Activated T-cell treated with anti-CD3 and anti-CD28 coated beads, Interleukin-2, amount 50 U/mL, for 4 hours (primary cell): ENCODE data around the gene NME5. TPM values are rescaled to one million over a fixed set of nuclear protein-coding genes. Genes with fewer than 3 reads are reported as not detected.
"Not testable (repeated sequence)": the region's sequence is repeated elsewhere in the genome, so short reads cannot be mapped to it uniquely, and the experiment has no call there.

ENCODE experiments used
- ATAC-seq, 2 donors: fragments of 200-7000 bp; cut with Tn5 transposase; one replicate each; pipeline ENCODE4 v1.10.0; 2021
- DNase-seq: peaks from one replicate; pipeline ENCODE4 v3.0.0-alpha.2; 2020
- H3K27me3 Mint-ChIP-seq: one replicate; pipeline ENCODE4 v1.8.0; 2021; ENCODE audit warnings: low read depth, mixed read lengths
- H3K36me3 Mint-ChIP-seq: one replicate; pipeline ENCODE4 v1.8.0; 2022; ENCODE audit warnings: mixed read lengths; ENCODE audit not compliant: insufficient read depth
- H3K4me1 Mint-ChIP-seq: one replicate; pipeline ENCODE4 v1.8.0; 2021; ENCODE audit warnings: low read depth, mixed read lengths
- H3K4me3 Mint-ChIP-seq: one replicate; pipeline ENCODE4 v1.8.0; 2021; ENCODE audit warnings: mild to moderate bottlenecking, moderate library complexity, mixed read lengths
- H3K9me3 Mint-ChIP-seq: one replicate; pipeline ENCODE4 v1.8.0; 2021; ENCODE audit warnings: mixed read lengths
- total RNA-seq, 3 donors: library from RNA; stranded (reverse); gene quantifications; one replicate each; pipeline ENCODE4 v1.2.1, GENCODE V29; 2021

The NME5 gene
- total RNA-seq, 3 donors from 2014 or later: not detected

- Mint-ChIP-seq H3K4me1 (peaks cover 9% of the 10 kb centered on the region), H3K36me3 (no peaks in the 10 kb centered on the region), H3K9me3 (no peaks in the 10 kb centered on the region), H3K4me3 (no peak overlapping the region), H3K27me3 (no peaks in the 10 kb centered on the region)
- DNase-seq: no peak
- ATAC-seq: no peak
Observed at GRCh38 chr5:138078006-138078643, 61.1 kb downstream of the NME5 start.

GRCh38 chr5:138077064-138077696 lies 62.0 kb downstream of the NME5 start:
- Mint-ChIP-seq H3K4me3 (no peak overlapping the region), H3K27me3 (no peaks in the 10 kb centered on the region), H3K4me1 (peaks cover 9% of the 10 kb centered on the region), H3K36me3 (no peaks in the 10 kb centered on the region), H3K9me3 (no peaks in the 10 kb centered on the region)
- ATAC-seq (no peak), DNase-seq (peak; percentile 44)

- not testable (repeated sequence) for H3K4me1 Mint-ChIP-seq, DNase-seq, H3K4me3 Mint-ChIP-seq, ATAC-seq, H3K9me3 Mint-ChIP-seq, H3K36me3 Mint-ChIP-seq, H3K27me3 Mint-ChIP-seq
Observed at GRCh38 chr5:138070026-138070425, 69.2 kb downstream of the NME5 start.

- ATAC-seq (peak; percentile 61 to 72), DNase-seq (peak; percentile 73)
- Mint-ChIP-seq H3K27me3 (peaks cover 3% of the 10 kb centered on the region), H3K4me3 (no peak overlapping the region), H3K4me1 (peaks cover 6% of the 10 kb centered on the region), H3K9me3 (no peaks in the 10 kb centered on the region), H3K36me3 (no peaks in the 10 kb centered on the region)
Observed at GRCh38 chr5:138068742-138069600, 70.3 kb downstream of the NME5 start.

- Mint-ChIP-seq H3K27me3 (peaks cover 3% of the 10 kb centered on the region), H3K4me3 (no peak overlapping the region), H3K9me3 (no peaks in the 10 kb centered on the region), H3K4me1 (peaks cover 6% of the 10 kb centered on the region), H3K36me3 (no peaks in the 10 kb centered on the region)
- no peak for ATAC-seq
- no peak for DNase-seq
Observed at GRCh38 chr5:138067945-138068344, 71.3 kb downstream of the NME5 start.

Other genes with a start within 250 kb of the NME5 start
- gene PKD2L2, start 250.0 kb downstream of the NME5 start, total RNA-seq: not detected
- gene FAM13B, start 106.3 kb downstream of the NME5 start, total RNA-seq: 10 to 100 TPM; 15.0 to 17.7 (median 15.3) TPM
- not detected for gene WNT8A, start 55.4 kb downstream of the NME5 start, total RNA-seq
- 10 to 100 TPM; 30.4 to 44.2 (median 39.3) TPM for gene BRD8, start 39.2 kb upstream of the NME5 start, total RNA-seq
- gene KIF20A, start 39.7 kb upstream of the NME5 start, total RNA-seq: 1 to 10 TPM in 2 of 3 donors, under 1 TPM in 1; 0.76 to 1.5 (median 1.4) TPM
- 10 to 100 TPM; 50.2 to 52.2 (median 51.7) TPM for gene CDC23, start 73.9 kb upstream of the NME5 start, total RNA-seq
- not detected for gene GFRA3, start 135.2 kb upstream of the NME5 start, total RNA-seq
- 1 to 10 TPM in 2 of 3 donors, under 1 TPM in 1; 0.69 to 1.3 (median 1.2) TPM for gene CDC25C, start 192.4 kb upstream of the NME5 start, total RNA-seq
- 10 to 100 TPM; 22.2 to 25.6 (median 25.4) TPM for gene FAM53C, start 198.8 kb upstream of the NME5 start, total RNA-seq
- gene KDM3B, start 213.3 kb upstream of the NME5 start, total RNA-seq: 10 to 100 TPM; 33.6 to 35.6 (median 34.4) TPM